Colon (tissue), 2 donors: ENCODE measurements around the gene GALR2.
"Not testable (repeated sequence)": the region's sequence is repeated elsewhere in the genome, so short reads cannot be mapped to it uniquely, and the experiment has no call there.

Experiments
- FAIRE-seq: peaks from 2 replicates; lab custom pipeline; 2012; peaks lifted over from hg19 to GRCh38; lab: Jason Lieb, UNC
- donor health status: control.
- donor health status: control.

The GALR2 gene

GRCh38 chr17:76050538-76051467 lies 23.8 kb upstream of the GALR2 start:
- FAIRE-seq: no peak

- FAIRE-seq: no peak
Measured at GRCh38 chr17:76051561-76051960, 23.0 kb upstream of the GALR2 start.

- FAIRE-seq: no peak
Measured at GRCh38 chr17:76053246-76054111, 21.1 kb upstream of the GALR2 start.

- FAIRE-seq: no peak
Measured at GRCh38 chr17:76054112-76054476, 20.5 kb upstream of the GALR2 start.

- FAIRE-seq: no peak
Measured at GRCh38 chr17:76056882-76057281, 17.7 kb upstream of the GALR2 start.

- FAIRE-seq: not testable (repeated sequence)
Measured at GRCh38 chr17:76058264-76058663, 16.3 kb upstream of the GALR2 start.

- FAIRE-seq: no peak
Measured at GRCh38 chr17:76063875-76064546, 10.6 kb upstream of the GALR2 start.

GRCh38 chr17:76065775-76066174 lies 8.8 kb upstream of the GALR2 start:
- no peak for FAIRE-seq

GRCh38 chr17:76071531-76072147 lies 2.9 kb upstream of the GALR2 start:
- no peak for FAIRE-seq

- no peak for FAIRE-seq
Measured at GRCh38 chr17:76072148-76072858, 2.3 kb upstream of the GALR2 start, which contains the start of gene SRP68. Gene SRP68, minus strand, starts transcription at chr17:76072517. Its CDS starts 26 bp downstream, at chr17:76072491.

GRCh38 chr17:76075364-76076145 lies 974 bp downstream of the GALR2 start:
- no peak for FAIRE-seq

GRCh38 chr17:76076146-76076764 lies 1.7 kb downstream of the GALR2 start:
- FAIRE-seq: no peak

GRCh38 chr17:76076765-76077583 lies 2.4 kb downstream of the GALR2 start:
- no peak for FAIRE-seq

GRCh38 chr17:76077584-76078110 lies 3.1 kb downstream of the GALR2 start:
- FAIRE-seq: no peak

- FAIRE-seq: not testable (repeated sequence)
Measured at GRCh38 chr17:76078370-76078769, 3.8 kb downstream of the GALR2 start.

GRCh38 chr17:76078860-76079534 lies 4.4 kb downstream of the GALR2 start, which contains the start of gene ZACN:
Gene ZACN, plus strand, starts transcription at chr17:76079182. Its CDS starts 83 bp downstream, at chr17:76079265.
- no peak for FAIRE-seq

GRCh38 chr17:76079535-76079955 lies 5.0 kb downstream of the GALR2 start:
- FAIRE-seq: no peak
